Measurements from ENCODE around the gene MYH15.

DNA sequence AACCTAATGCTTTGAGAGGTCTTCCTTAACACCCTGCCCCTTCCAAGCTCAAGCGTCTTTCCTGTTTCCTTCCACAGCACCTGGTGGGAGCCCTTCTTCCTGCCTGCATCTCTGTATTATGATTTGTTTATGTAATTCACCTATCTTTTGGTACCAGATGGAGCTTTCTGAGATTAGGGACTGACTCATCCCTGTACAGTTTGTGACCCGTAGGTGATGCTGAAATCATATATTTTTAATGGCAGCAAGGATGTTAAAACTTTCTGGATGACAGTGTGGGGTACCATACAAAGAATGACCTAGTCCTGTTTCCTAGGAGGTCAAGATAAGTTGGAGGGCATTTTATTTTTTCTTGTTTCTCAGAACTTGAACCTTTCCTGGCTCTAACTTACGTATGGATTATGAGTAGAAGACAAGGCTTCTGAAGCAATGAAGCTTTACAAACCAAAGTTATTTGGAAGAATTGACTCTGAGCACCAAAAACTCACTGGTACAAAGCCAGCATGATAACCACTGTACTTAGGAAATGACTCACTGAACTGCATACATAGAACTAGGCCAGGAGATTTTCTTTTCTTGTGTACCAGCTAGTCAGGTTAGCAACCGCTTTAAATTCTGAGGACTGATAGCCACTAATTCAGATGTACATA lies 167.4 kb downstream of the MYH15 start:
- TF ChIP-seq POLR2A (IDR thresholded peaks at IDR 0.05), result no peak
- TF ChIP-seq, protein P1, sequence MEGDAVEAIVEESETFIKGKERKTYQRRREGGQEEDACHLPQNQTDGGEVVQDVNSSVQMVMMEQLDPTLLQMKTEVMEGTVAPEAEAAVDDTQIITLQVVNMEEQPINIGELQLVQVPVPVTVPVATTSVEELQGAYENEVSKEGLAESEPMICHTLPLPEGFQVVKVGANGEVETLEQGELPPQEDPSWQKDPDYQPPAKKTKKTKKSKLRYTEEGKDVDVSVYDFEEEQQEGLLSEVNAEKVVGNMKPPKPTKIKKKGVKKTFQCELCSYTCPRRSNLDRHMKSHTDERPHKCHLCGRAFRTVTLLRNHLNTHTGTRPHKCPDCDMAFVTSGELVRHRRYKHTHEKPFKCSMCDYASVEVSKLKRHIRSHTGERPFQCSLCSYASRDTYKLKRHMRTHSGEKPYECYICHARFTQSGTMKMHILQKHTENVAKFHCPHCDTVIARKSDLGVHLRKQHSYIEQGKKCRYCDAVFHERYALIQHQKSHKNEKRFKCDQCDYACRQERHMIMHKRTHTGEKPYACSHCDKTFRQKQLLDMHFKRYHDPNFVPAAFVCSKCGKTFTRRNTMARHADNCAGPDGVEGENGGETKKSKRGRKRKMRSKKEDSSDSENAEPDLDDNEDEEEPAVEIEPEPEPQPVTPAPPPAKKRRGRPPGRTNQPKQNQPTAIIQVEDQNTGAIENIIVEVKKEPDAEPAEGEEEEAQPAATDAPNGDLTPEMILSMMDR (IDR thresholded peaks at IDR 0.05), result no peak

All from breast epithelium (tissue), 3 donors.